SK-N-SH (cell line): ENCODE measurements around the gene CRMP1. TPM values are rescaled to one million over a fixed set of nuclear protein-coding genes. Genes with fewer than 3 reads are reported as not detected.

Experiments
- CTCF ChIA-PET: fragments of 300-600, 350-600 bp; formaldehyde crosslinking; extraction: SDS; loops from one replicate; lab custom pipeline; 2021; lab: Yijun Ruan, JAX
- POLR2A ChIA-PET: fragments of 350-600 bp; sonication (Branson Sonifier 250); formaldehyde crosslinking; extraction: SDS; loops from one replicate; lab custom pipeline; 2020; ENCODE audit warnings: antibody characterized with exemption, inconsistent platforms; lab: Yijun Ruan, JAX
- DNase-seq: peaks from one replicate; pipeline ENCODE4 v3.0.0; 2012
- H2AFZ ChIP-seq: fragments of 200-600 bp; sonication (generic); 2 replicates; pipeline ENCODE4 v1.8.1; 2016; ENCODE audit warnings: antibody characterized with exemption, mild to moderate bottlenecking, low read depth
- H3F3A ChIP-seq: fragments of 200-600 bp; sonication (generic); replicated peaks from 2 replicates; pipeline ENCODE3; 2016; ENCODE audit warnings: antibody characterized with exemption, mild to moderate bottlenecking; ENCODE audit not compliant: insufficient read depth
- H3K27ac ChIP-seq, 2 experiments: fragments of 200-500 bp in 1 of 2; fragments of 200-600 bp in 1 of 2; sonication (Bioruptor generic) in 1 of 2; sonication (generic), shearing (Covaris generic) in 1 of 2; 2 replicates each; pipeline versions ENCODE4 v1.5.1 to v1.6.1; 2014 to 2016; ENCODE audit warnings: low read depth in 2 of 2, inconsistent platforms in 1 of 2, low read length in 1 of 2, mild to moderate bottlenecking in 1 of 2, mixed read lengths in 1 of 2
- H3K27me3 ChIP-seq: fragments of 200-600 bp; sonication (generic), shearing (Covaris generic); 2 replicates; pipeline ENCODE4 v1.6.1; 2016; ENCODE audit warnings: mixed run types; ENCODE audit not compliant: insufficient read depth
- H3K36me3 ChIP-seq, 2 experiments: fragments of 200-500 bp in 1 of 2; fragments of 200-600 bp in 1 of 2; sonication (Bioruptor generic) in 1 of 2; sonication (generic) in 1 of 2; replicated peaks in 1 of 2; 2 replicates each; pipeline versions ENCODE3 to v1.5.1; 2014 to 2016; ENCODE audit warnings: low read length in 1 of 2, mild to moderate bottlenecking in 1 of 2; ENCODE audit not compliant: insufficient read depth in 2 of 2, control insufficient read depth in 1 of 2
- H3K4me1 ChIP-seq, 2 experiments: fragments of 200-500 bp in 1 of 2; fragments of 200-600 bp in 1 of 2; sonication (Bioruptor generic) in 1 of 2; sonication (generic), shearing (Covaris generic) in 1 of 2; 2 replicates each; pipeline versions ENCODE4 v1.5.1 to v1.6.1; 2014 to 2016; ENCODE audit warnings: low read depth in 1 of 2, low read length in 1 of 2, mixed run types in 1 of 2; ENCODE audit not compliant: insufficient read depth in 2 of 2, control insufficient read depth in 1 of 2
- H3K4me2 ChIP-seq: fragments of 200-600 bp; sonication (generic), shearing (Covaris generic); 2 replicates; pipeline ENCODE4 v1.6.1; 2017; ENCODE audit warnings: mixed run types
- H3K4me3 ChIP-seq, 2 experiments: fragments of 200-500 bp in 1 of 2; fragments of 200-600 bp in 1 of 2; sonication (Bioruptor generic) in 1 of 2; sonication (generic), shearing (Covaris generic) in 1 of 2; 2 replicates each; pipeline versions ENCODE4 v1.5.1 to v1.8.1; 2014 to 2016; ENCODE audit warnings: low read depth in 2 of 2, inconsistent platforms in 1 of 2, low read length in 1 of 2, mild to moderate bottlenecking in 1 of 2, mixed read lengths in 1 of 2, moderate library complexity in 1 of 2
- H3K79me2 ChIP-seq: fragments of 200-600 bp; sonication (generic); 2 replicates; pipeline ENCODE4 v1.8.1; 2017; ENCODE audit warnings: mild to moderate bottlenecking; ENCODE audit not compliant: insufficient read depth
- H3K9ac ChIP-seq: fragments of 200-600 bp; sonication (generic); 2 replicates; pipeline ENCODE4 v1.6.1; 2017; ENCODE audit warnings: mixed run types
- H3K9me2 ChIP-seq: fragments of 200-600 bp; sonication (generic); 2 replicates; pipeline ENCODE4 v1.6.1; 2017; ENCODE audit warnings: mixed run types
- H3K9me3 ChIP-seq: fragments of 200-600 bp; sonication (generic); 2 replicates; pipeline ENCODE4 v1.6.1; 2017; ENCODE audit warnings: mixed run types, mild to moderate bottlenecking, moderate library complexity
- H4K20me1 ChIP-seq: fragments of 200-600 bp; sonication (generic); 2 replicates; pipeline ENCODE4 v1.6.1; 2017; ENCODE audit warnings: mild to moderate bottlenecking, mixed run types; ENCODE audit not compliant: insufficient read depth
- ELF1 ChIP-seq: IDR thresholded peaks from 2 replicates; pipeline ENCODE4 v1.4.0; 2012
- EP300 ChIP-seq, 2 experiments: IDR thresholded peaks; 2 replicates each; pipeline versions ENCODE4 v1.4.0 to v1.6.1; 2012; ENCODE audit warnings: borderline replicate concordance in 1 of 2, low read depth in 1 of 2, low read length in 1 of 2
- EZH2phosphoT487 ChIP-seq: fragments of 200-600 bp; sonication (generic); IDR thresholded peaks from 2 replicates; pipeline ENCODE4 v1.6.1; 2017; ENCODE audit warnings: low read depth, mixed run types, mild to moderate bottlenecking, antibody characterized with exemption, moderate library complexity, borderline replicate concordance
- FOSL2 ChIP-seq: IDR thresholded peaks from 2 replicates; pipeline ENCODE4 v1.4.0; 2012; ENCODE audit warnings: low read depth, mild to moderate bottlenecking, moderate library complexity, borderline replicate concordance
- FOXJ3 ChIP-seq: sonication (generic); formaldehyde crosslinking; IDR thresholded peaks from 2 replicates; pipeline ENCODE4 v1.5.1; 2020; ENCODE audit warnings: mild to moderate bottlenecking, missing genetic modification reagents
- GABPA ChIP-seq: IDR thresholded peaks from 2 replicates; pipeline ENCODE4 v1.4.0; 2012; ENCODE audit warnings: low read depth, mild to moderate bottlenecking
- JUND ChIP-seq: IDR thresholded peaks from 2 replicates; pipeline ENCODE4 v1.4.0; 2012
- MEF2A ChIP-seq: IDR thresholded peaks from 2 replicates; pipeline ENCODE4 v1.4.0; 2012; ENCODE audit warnings: low read depth, borderline replicate concordance
- MXI1 ChIP-seq: IDR thresholded peaks from 2 replicates; pipeline ENCODE4 v1.6.1; 2012; ENCODE audit warnings: mild to moderate bottlenecking, low read depth, low read length, improper control_type of control experiment
- NFIC ChIP-seq: IDR thresholded peaks from 2 replicates; pipeline ENCODE4 v1.4.0; 2012; ENCODE audit warnings: borderline replicate concordance
- NRF1 ChIP-seq: IDR thresholded peaks from 2 replicates; pipeline ENCODE4 v1.6.1; 2012; ENCODE audit warnings: low read depth, mild to moderate bottlenecking, low read length
- SMC3 ChIP-seq: IDR thresholded peaks from 2 replicates; pipeline ENCODE4 v1.6.1; 2012; ENCODE audit warnings: low read depth, low read length, improper control_type of control experiment
- TCF12 ChIP-seq: IDR thresholded peaks from 2 replicates; pipeline ENCODE4 v1.4.0; 2012
- USF1 ChIP-seq: IDR thresholded peaks from 2 replicates; pipeline ENCODE4 v1.4.0; 2012; ENCODE audit warnings: low read depth, borderline replicate concordance
- YY1 ChIP-seq: IDR thresholded peaks from 2 replicates; pipeline ENCODE4 v1.4.0; 2012; ENCODE audit warnings: low read depth, mild to moderate bottlenecking
- ZBTB33 ChIP-seq: IDR thresholded peaks from 2 replicates; pipeline ENCODE4 v1.4.0; 2012; ENCODE audit warnings: low read depth, borderline replicate concordance
- WGBS: methylation state at CpG from one replicate; pipeline ENCODE4 v1.1.6; 2017; ENCODE audit warnings: low lambda C conversion rate; 5-methylcytosine and 5-hydroxymethylcytosine counted together
- polyA plus RNA-seq, 3 experiments: library from polyadenylated mRNA; depleted of rRNA; stranded (reverse); fragments of >200 nt; gene quantifications; 2 replicates each; pipeline ENCODE4 v1.2.3, GENCODE V29; 2012
- TF ChIP-seq, protein P1 (sequence below): IDR thresholded peaks from 2 replicates; pipeline ENCODE4 v1.6.1; 2012; ENCODE audit warnings: mild to moderate bottlenecking, low read depth, low read length, moderate library complexity

Gene CRMP1
- polyA plus RNA-seq, 1 of the 3 experiments (the other 2 are of a cell fraction), result 3.4 TPM

DNA sequence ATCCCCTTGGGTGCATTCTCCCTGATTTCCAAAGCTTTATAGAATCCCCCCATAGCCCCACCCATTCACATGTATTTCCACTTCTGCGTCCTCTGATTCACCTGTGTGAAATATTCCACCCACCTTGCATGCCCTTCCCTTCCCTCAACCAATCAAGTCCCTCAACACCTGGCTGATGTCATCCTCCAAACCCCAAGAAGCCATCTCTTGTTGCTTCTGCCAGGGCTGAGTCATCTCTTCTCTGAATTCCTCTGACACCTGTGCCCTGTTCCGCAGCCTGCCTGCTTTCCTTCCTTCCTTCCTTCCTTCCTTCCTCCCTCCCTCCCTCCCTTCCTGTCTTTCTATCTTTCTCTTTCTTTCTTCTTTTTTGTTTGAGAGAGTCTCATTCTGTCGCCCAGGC lies 9.9 kb downstream of the CRMP1 start:
- WGBS, result 50% methylated on average over 3 of the region's 3 CpGs
- Histone ChIP-seq H3K9ac (no peak overlapping the region), H3K79me2 (no peaks in the 10 kb centered on the region), H3F3A (no peaks in the 10 kb centered on the region), H3K4me3 (no peak overlapping the region), H2AFZ (no peak overlapping the region), H3K4me2 (no peak overlapping the region), H4K20me1 (no peaks in the 10 kb centered on the region; the same call in 1 of the 2 replicates), H3K4me1 (peaks cover 0 to 22% of the 10 kb centered on the region in 2 experiments; a peak in 1 of 4 replicates), H3K9me2 (no peaks in the 10 kb centered on the region), H3K36me3 (no peaks in the 10 kb centered on the region), H3K27ac (no peak overlapping the region), H3K9me3 (no peaks in the 10 kb centered on the region), H3K27me3 (no peaks in the 10 kb centered on the region)
- POLR2A ChIA-PET, result no interaction called here
- DNase-seq, result no peak
- CTCF ChIA-PET, result interaction anchor here (1.0 to 2.2 kb wide), 3 partner anchors 10 to 115 kb away, joined by 3 to 7 read pairs (median 4); no protein-coding TSS in a partner anchor
- TF ChIP-seq SMC3 (no peak), NFIC (no peak), JUND (no peak), MXI1 (no peak), USF1 (no peak), TCF12 (no peak), MEF2A (no peak), ELF1 (no peak), YY1 (no peak), GABPA (no peak), ZBTB33 (no peak), EP300 (IDR thresholded peaks at IDR 0.05; ENCODE audit: borderline replicate concordance in 1 of 2, low read depth in 1 of 2, low read length in 1 of 2) (no peak), NRF1 (no peak), EZH2phosphoT487 (no peak), FOXJ3 (CRISPR knock-in tag) (no peak), FOSL2 (no peak)
- TF ChIP-seq, protein P1, sequence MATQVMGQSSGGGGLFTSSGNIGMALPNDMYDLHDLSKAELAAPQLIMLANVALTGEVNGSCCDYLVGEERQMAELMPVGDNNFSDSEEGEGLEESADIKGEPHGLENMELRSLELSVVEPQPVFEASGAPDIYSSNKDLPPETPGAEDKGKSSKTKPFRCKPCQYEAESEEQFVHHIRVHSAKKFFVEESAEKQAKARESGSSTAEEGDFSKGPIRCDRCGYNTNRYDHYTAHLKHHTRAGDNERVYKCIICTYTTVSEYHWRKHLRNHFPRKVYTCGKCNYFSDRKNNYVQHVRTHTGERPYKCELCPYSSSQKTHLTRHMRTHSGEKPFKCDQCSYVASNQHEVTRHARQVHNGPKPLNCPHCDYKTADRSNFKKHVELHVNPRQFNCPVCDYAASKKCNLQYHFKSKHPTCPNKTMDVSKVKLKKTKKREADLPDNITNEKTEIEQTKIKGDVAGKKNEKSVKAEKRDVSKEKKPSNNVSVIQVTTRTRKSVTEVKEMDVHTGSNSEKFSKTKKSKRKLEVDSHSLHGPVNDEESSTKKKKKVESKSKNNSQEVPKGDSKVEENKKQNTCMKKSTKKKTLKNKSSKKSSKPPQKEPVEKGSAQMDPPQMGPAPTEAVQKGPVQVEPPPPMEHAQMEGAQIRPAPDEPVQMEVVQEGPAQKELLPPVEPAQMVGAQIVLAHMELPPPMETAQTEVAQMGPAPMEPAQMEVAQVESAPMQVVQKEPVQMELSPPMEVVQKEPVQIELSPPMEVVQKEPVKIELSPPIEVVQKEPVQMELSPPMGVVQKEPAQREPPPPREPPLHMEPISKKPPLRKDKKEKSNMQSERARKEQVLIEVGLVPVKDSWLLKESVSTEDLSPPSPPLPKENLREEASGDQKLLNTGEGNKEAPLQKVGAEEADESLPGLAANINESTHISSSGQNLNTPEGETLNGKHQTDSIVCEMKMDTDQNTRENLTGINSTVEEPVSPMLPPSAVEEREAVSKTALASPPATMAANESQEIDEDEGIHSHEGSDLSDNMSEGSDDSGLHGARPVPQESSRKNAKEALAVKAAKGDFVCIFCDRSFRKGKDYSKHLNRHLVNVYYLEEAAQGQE, result no peak
